Fibroblast of lung (primary cell): ENCODE results near the gene VAV2. TPM values are rescaled to one million over a fixed set of nuclear protein-coding genes. Genes with fewer than 3 reads are reported as not detected.
A peak's percentile ranks its signal among the peaks of the same experiment; 100 is the strongest.

ENCODE experiments used
- DNase-seq, 2 donors: peaks; one replicate each; pipeline versions ENCODE4 v3.0.0 to v3.0.0-alpha.2; 2010; ENCODE audit warnings: low read depth in 2 of 2
- H2AFZ ChIP-seq: 2 replicates; pipeline ENCODE4 v1.5.1; 2012; ENCODE audit warnings: low read length, control low read depth, inconsistent platforms
- H3K27ac ChIP-seq: 2 replicates; pipeline ENCODE4 v1.5.1; 2011; ENCODE audit warnings: low read length, control low read depth; ENCODE audit not compliant: insufficient read depth
- H3K27me3 ChIP-seq: 2 replicates; pipeline ENCODE4 v1.5.1; 2011; ENCODE audit warnings: mild to moderate bottlenecking, low read length; ENCODE audit not compliant: control insufficient read depth, insufficient read depth
- H3K36me3 ChIP-seq: 2 replicates; pipeline ENCODE4 v1.5.1; 2011; ENCODE audit warnings: low read length; ENCODE audit not compliant: control insufficient read depth, insufficient read depth
- H3K4me1 ChIP-seq: 2 replicates; pipeline ENCODE4 v1.5.1; 2011; ENCODE audit warnings: low read length; ENCODE audit not compliant: control insufficient read depth, insufficient read depth; ENCODE audit errors: extremely low read depth
- H3K4me2 ChIP-seq: 2 replicates; pipeline ENCODE4 v1.5.1; 2011; ENCODE audit warnings: low read length, control low read depth; ENCODE audit not compliant: insufficient read depth; ENCODE audit errors: extremely low read depth
- H3K4me3 ChIP-seq, 4 experiments: fragments of 200-600 bp in 1 of 4; sonication (generic) in 1 of 4; replicated peaks in 1 of 4; 2 replicates each; pipeline ENCODE4 v1.5.1; 2011 to 2016; ENCODE audit warnings: low read length in 4 of 4, low read depth in 3 of 4, mild to moderate bottlenecking in 3 of 4, control low read depth in 2 of 4, inconsistent platforms in 1 of 4, mixed read lengths in 1 of 4; ENCODE audit not compliant: insufficient read depth in 1 of 4; ENCODE audit errors: control extremely low read depth in 1 of 4
- H3K79me2 ChIP-seq: 2 replicates; pipeline ENCODE4 v1.5.1; 2012; ENCODE audit warnings: mild to moderate bottlenecking, low read length, inconsistent platforms; ENCODE audit not compliant: control insufficient read depth, insufficient read depth
- H3K9ac ChIP-seq: 2 replicates; pipeline ENCODE4 v1.5.1; 2011; ENCODE audit warnings: mild to moderate bottlenecking, low read length, control low read depth; ENCODE audit not compliant: insufficient read depth
- H3K9me3 ChIP-seq: 2 replicates; pipeline ENCODE4 v1.5.1; 2012; ENCODE audit warnings: low read depth, low read length; ENCODE audit not compliant: control insufficient read depth, insufficient read depth
- H4K20me1 ChIP-seq: 2 replicates; pipeline ENCODE4 v1.5.1; 2011; ENCODE audit warnings: low read length; ENCODE audit not compliant: control insufficient read depth, insufficient read depth; ENCODE audit errors: extremely low read depth
- EZH2 ChIP-seq: IDR thresholded peaks from 2 replicates; pipeline ENCODE4 v1.5.1; 2012; ENCODE audit warnings: low read length, control low read depth, mild to moderate bottlenecking; ENCODE audit errors: missing control alignments
- polyA plus RNA-seq, 2 donors: library from polyadenylated mRNA; depleted of rRNA in 1 of 2; stranded (reverse) in 1 of 2; unstranded in 1 of 2; fragments of >200 nt; gene quantifications; 2 replicates each; pipeline ENCODE4 v1.2.1, GENCODE V29; 2011 to 2012; ENCODE audit warnings: missing spikeins in 1 of 2
- total RNA-seq: library from RNA; depleted of rRNA; stranded (reverse); fragments of >200 nt; gene quantifications from 2 replicates; pipeline ENCODE4 v1.2.1, GENCODE V29; 2014
- TF ChIP-seq, protein P1 (sequence below), 2 donors: IDR thresholded peaks in 1 of 2; conservative IDR thresholded peaks in 1 of 2; 1 replicate in 1 of 2; 2 replicates in 1 of 2; pipeline ENCODE4 v1.5.1; 2011 to 2012; ENCODE audit warnings: low read length in 2 of 2, control low read depth in 1 of 2, inconsistent platforms in 1 of 2, low read depth in 1 of 2, mild to moderate bottlenecking in 1 of 2

VAV2 gene
- total and polyA plus RNA-seq, 2 donors (not counting 1 experiment from before 2014, with no cell fraction given) = 13.7 to 17.7 TPM

GRCh38 chr9:133999851-134000265 lies 7.7 kb upstream of the VAV2 start:
- no peak overlapping the region for H3K4me3 ChIP-seq
- H3K4me1 ChIP-seq = no peaks in the 10 kb centered on the region
- peaks cover 4% of the 10 kb centered on the region for H3K27me3 ChIP-seq
- no peak overlapping the region for H3K27ac ChIP-seq
- TF ChIP-seq, protein P1, sequence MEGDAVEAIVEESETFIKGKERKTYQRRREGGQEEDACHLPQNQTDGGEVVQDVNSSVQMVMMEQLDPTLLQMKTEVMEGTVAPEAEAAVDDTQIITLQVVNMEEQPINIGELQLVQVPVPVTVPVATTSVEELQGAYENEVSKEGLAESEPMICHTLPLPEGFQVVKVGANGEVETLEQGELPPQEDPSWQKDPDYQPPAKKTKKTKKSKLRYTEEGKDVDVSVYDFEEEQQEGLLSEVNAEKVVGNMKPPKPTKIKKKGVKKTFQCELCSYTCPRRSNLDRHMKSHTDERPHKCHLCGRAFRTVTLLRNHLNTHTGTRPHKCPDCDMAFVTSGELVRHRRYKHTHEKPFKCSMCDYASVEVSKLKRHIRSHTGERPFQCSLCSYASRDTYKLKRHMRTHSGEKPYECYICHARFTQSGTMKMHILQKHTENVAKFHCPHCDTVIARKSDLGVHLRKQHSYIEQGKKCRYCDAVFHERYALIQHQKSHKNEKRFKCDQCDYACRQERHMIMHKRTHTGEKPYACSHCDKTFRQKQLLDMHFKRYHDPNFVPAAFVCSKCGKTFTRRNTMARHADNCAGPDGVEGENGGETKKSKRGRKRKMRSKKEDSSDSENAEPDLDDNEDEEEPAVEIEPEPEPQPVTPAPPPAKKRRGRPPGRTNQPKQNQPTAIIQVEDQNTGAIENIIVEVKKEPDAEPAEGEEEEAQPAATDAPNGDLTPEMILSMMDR (conservative IDR thresholded peaks at IDR 0.05 in 1 of 2, IDR thresholded peaks at IDR 0.05 in 1 of 2; ENCODE audit: low read depth in 1 of 2, low read length in 2 of 2) = no peak
- TF ChIP-seq EZH2 = no peak
- H3K36me3 ChIP-seq = no peaks in the 10 kb centered on the region
- H2AFZ ChIP-seq = no peak overlapping the region
- H3K9me3 ChIP-seq = no peaks in the 10 kb centered on the region
- H3K4me2 ChIP-seq = no peak overlapping the region
- DNase-seq = peak in 1 of 2 donors; percentile 35
- no peaks in the 10 kb centered on the region for H3K79me2 ChIP-seq
- no peaks in the 10 kb centered on the region for H4K20me1 ChIP-seq
- H3K9ac ChIP-seq = no peak overlapping the region

DNA sequence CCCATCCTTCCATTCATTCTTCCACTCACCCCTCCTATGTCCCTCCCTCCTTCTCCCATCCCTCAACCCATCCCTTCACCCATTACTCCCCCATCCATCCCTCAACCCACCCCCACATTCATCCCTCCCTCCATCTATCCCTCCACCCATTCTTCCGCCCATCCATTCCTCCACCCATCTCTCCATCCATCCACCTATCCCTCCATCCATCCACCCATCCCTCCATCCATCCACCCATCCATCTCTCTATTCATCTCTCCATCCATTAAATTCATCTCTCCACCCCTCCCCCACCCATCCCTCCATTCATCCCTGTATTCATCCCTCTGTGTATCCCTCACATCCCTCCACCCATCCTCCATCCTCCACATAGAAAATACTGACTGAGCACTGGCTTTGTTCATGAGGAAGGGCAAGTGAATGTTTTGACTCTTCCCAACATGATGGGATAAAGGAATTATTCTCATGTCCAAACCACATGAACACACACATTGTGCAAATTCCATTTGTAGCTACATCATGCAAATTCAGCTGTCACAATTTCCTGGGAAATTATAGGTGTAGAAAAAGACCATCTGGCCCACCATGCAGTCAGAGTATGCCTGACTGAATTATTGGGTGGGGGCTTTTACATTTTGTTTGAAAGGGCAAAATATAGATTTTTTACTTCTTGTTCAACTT lies 6.9 kb upstream of the VAV2 start:
- DNase-seq = peak; percentile 20 to 77
- no peaks in the 10 kb centered on the region for H3K36me3 ChIP-seq
- no peak overlapping the region for H3K4me2 ChIP-seq
- H3K9ac ChIP-seq = no peak overlapping the region
- no peaks in the 10 kb centered on the region for H3K9me3 ChIP-seq
- peaks cover 2% of the 10 kb centered on the region for H3K4me1 ChIP-seq
- H3K27me3 ChIP-seq = peaks cover 4% of the 10 kb centered on the region
- H4K20me1 ChIP-seq = no peaks in the 10 kb centered on the region
- no peak overlapping the region for H2AFZ ChIP-seq
- H3K27ac ChIP-seq = no peak overlapping the region
- H3K4me3 ChIP-seq = no peak overlapping the region
- TF ChIP-seq, protein P1 (conservative IDR thresholded peaks at IDR 0.05 in 1 of 2, IDR thresholded peaks at IDR 0.05 in 1 of 2; ENCODE audit: low read depth in 1 of 2, low read length in 2 of 2) = no peak
- no peaks in the 10 kb centered on the region for H3K79me2 ChIP-seq

DNA sequence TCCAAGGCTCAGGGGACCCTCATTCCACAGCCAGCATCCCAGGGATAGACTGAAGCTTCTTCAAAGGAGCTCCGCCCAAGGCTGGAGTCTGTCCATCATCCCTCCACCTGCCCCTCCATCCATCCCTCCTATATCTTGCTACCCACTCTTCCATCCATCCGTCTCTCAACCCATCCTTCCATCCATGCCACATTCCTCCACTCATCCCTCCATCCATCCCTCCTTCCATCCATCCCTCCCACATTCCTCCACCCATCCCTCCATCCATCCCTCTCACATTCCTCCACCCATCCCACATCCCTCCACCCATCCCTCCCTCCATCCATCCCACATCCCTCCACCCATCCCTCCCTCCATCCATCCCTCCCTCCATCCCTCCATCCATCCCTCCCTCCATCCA lies 5.5 kb upstream of the VAV2 start:
- H3K9ac ChIP-seq = no peak overlapping the region
- TF ChIP-seq EZH2 = no peak
- TF ChIP-seq, protein P1 (conservative IDR thresholded peaks at IDR 0.05 in 1 of 2, IDR thresholded peaks at IDR 0.05 in 1 of 2; ENCODE audit: low read depth in 1 of 2, low read length in 2 of 2) = no peak
- no peaks in the 10 kb centered on the region for H3K9me3 ChIP-seq
- H3K4me3 ChIP-seq = no peak overlapping the region
- no peaks in the 10 kb centered on the region for H4K20me1 ChIP-seq
- no peak overlapping the region for H2AFZ ChIP-seq
- peaks cover 6% of the 10 kb centered on the region for H3K4me1 ChIP-seq
- H3K4me2 ChIP-seq = no peak overlapping the region
- no peak for DNase-seq
- no peaks in the 10 kb centered on the region for H3K79me2 ChIP-seq
- no peak overlapping the region for H3K27ac ChIP-seq
- H3K27me3 ChIP-seq = peaks cover 4% of the 10 kb centered on the region
- H3K36me3 ChIP-seq = no peaks in the 10 kb centered on the region
